Fibroblast of lung (primary cell): Measurements from ENCODE around the gene MLN. TPM values are rescaled to one million over a fixed set of nuclear protein-coding genes. Genes with fewer than 3 reads are reported as not detected.
A peak's percentile ranks its signal among the peaks of the same experiment; 100 is the strongest.

Source experiments
- DNase-seq, 2 donors: peaks; one replicate each; pipeline versions ENCODE4 v3.0.0 to v3.0.0-alpha.2; 2010; ENCODE audit warnings: low read depth in 2 of 2
- H2AFZ ChIP-seq: 2 replicates; pipeline ENCODE4 v1.5.1; 2012; ENCODE audit warnings: low read length, control low read depth, inconsistent platforms
- H3K27ac ChIP-seq: 2 replicates; pipeline ENCODE4 v1.5.1; 2011; ENCODE audit warnings: low read length, control low read depth; ENCODE audit not compliant: insufficient read depth
- H3K27me3 ChIP-seq: 2 replicates; pipeline ENCODE4 v1.5.1; 2011; ENCODE audit warnings: mild to moderate bottlenecking, low read length; ENCODE audit not compliant: control insufficient read depth, insufficient read depth
- H3K36me3 ChIP-seq: 2 replicates; pipeline ENCODE4 v1.5.1; 2011; ENCODE audit warnings: low read length; ENCODE audit not compliant: control insufficient read depth, insufficient read depth
- H3K4me1 ChIP-seq: 2 replicates; pipeline ENCODE4 v1.5.1; 2011; ENCODE audit warnings: low read length; ENCODE audit not compliant: control insufficient read depth, insufficient read depth; ENCODE audit errors: extremely low read depth
- H3K4me2 ChIP-seq: 2 replicates; pipeline ENCODE4 v1.5.1; 2011; ENCODE audit warnings: low read length, control low read depth; ENCODE audit not compliant: insufficient read depth; ENCODE audit errors: extremely low read depth
- H3K4me3 ChIP-seq, 4 experiments: fragments of 200-600 bp in 1 of 4; sonication (generic) in 1 of 4; replicated peaks in 1 of 4; 2 replicates each; pipeline ENCODE4 v1.5.1; 2011 to 2016; ENCODE audit warnings: low read length in 4 of 4, low read depth in 3 of 4, mild to moderate bottlenecking in 3 of 4, control low read depth in 2 of 4, inconsistent platforms in 1 of 4, mixed read lengths in 1 of 4; ENCODE audit not compliant: insufficient read depth in 1 of 4; ENCODE audit errors: control extremely low read depth in 1 of 4
- H3K79me2 ChIP-seq: 2 replicates; pipeline ENCODE4 v1.5.1; 2012; ENCODE audit warnings: mild to moderate bottlenecking, low read length, inconsistent platforms; ENCODE audit not compliant: control insufficient read depth, insufficient read depth
- H3K9ac ChIP-seq: 2 replicates; pipeline ENCODE4 v1.5.1; 2011; ENCODE audit warnings: mild to moderate bottlenecking, low read length, control low read depth; ENCODE audit not compliant: insufficient read depth
- H3K9me3 ChIP-seq: 2 replicates; pipeline ENCODE4 v1.5.1; 2012; ENCODE audit warnings: low read depth, low read length; ENCODE audit not compliant: control insufficient read depth, insufficient read depth
- H4K20me1 ChIP-seq: 2 replicates; pipeline ENCODE4 v1.5.1; 2011; ENCODE audit warnings: low read length; ENCODE audit not compliant: control insufficient read depth, insufficient read depth; ENCODE audit errors: extremely low read depth
- CTCF ChIP-seq, 2 donors: IDR thresholded peaks in 1 of 2; conservative IDR thresholded peaks in 1 of 2; 1 replicate in 1 of 2; 2 replicates in 1 of 2; pipeline ENCODE4 v1.5.1; 2011 to 2012; ENCODE audit warnings: low read length in 2 of 2, control low read depth in 1 of 2, inconsistent platforms in 1 of 2, low read depth in 1 of 2, mild to moderate bottlenecking in 1 of 2
- EZH2 ChIP-seq: IDR thresholded peaks from 2 replicates; pipeline ENCODE4 v1.5.1; 2012; ENCODE audit warnings: low read length, control low read depth, mild to moderate bottlenecking; ENCODE audit errors: missing control alignments
- polyA plus RNA-seq, 2 donors: library from polyadenylated mRNA; depleted of rRNA in 1 of 2; stranded (reverse) in 1 of 2; unstranded in 1 of 2; fragments of >200 nt; gene quantifications; 2 replicates each; pipeline ENCODE4 v1.2.1, GENCODE V29; 2011 to 2012; ENCODE audit warnings: missing spikeins in 1 of 2
- total RNA-seq: library from RNA; depleted of rRNA; stranded (reverse); fragments of >200 nt; gene quantifications from 2 replicates; pipeline ENCODE4 v1.2.1, GENCODE V29; 2014

The MLN gene
- total and polyA plus RNA-seq, 2 donors (not counting 1 experiment from before 2014, with no cell fraction given): not detected

- DNase-seq: peak; percentile 43 to 51
- no peak overlapping the region for H3K4me3 ChIP-seq
- no peak overlapping the region for H3K9ac ChIP-seq
- no peak overlapping the region for H3K4me2 ChIP-seq
- H3K9me3 ChIP-seq: no peaks in the 10 kb centered on the region
- no peaks in the 10 kb centered on the region for H4K20me1 ChIP-seq
- no peaks in the 10 kb centered on the region for H3K36me3 ChIP-seq
- H2AFZ ChIP-seq: no peak overlapping the region
- H3K4me1 ChIP-seq: no peaks in the 10 kb centered on the region
- TF ChIP-seq CTCF (conservative IDR thresholded peaks at IDR 0.05 in 1 of 2, IDR thresholded peaks at IDR 0.05 in 1 of 2; ENCODE audit: low read depth in 1 of 2, low read length in 2 of 2) (peak; percentile 22 to 46), EZH2 (no peak)
- H3K79me2 ChIP-seq: no peaks in the 10 kb centered on the region
- H3K27me3 ChIP-seq: peaks cover 33% of the 10 kb centered on the region
- no peak overlapping the region for H3K27ac ChIP-seq
Observed at GRCh38 chr6:33812669-33813068, 8.9 kb upstream of the MLN start.

- Histone ChIP-seq H4K20me1 (no peaks in the 10 kb centered on the region), H3K4me3 (no peak overlapping the region), H3K9ac (no peak overlapping the region), H3K4me1 (no peaks in the 10 kb centered on the region), H3K79me2 (no peaks in the 10 kb centered on the region), H3K9me3 (no peaks in the 10 kb centered on the region), H3K27me3 (peaks cover 41% of the 10 kb centered on the region), H3K36me3 (no peaks in the 10 kb centered on the region), H3K27ac (no peak overlapping the region), H2AFZ (no peak overlapping the region), H3K4me2 (no peak overlapping the region)
- no peak for TF ChIP-seq EZH2
- no peak for TF ChIP-seq CTCF (conservative IDR thresholded peaks at IDR 0.05 in 1 of 2, IDR thresholded peaks at IDR 0.05 in 1 of 2; ENCODE audit: low read depth in 1 of 2, low read length in 2 of 2)
- no peak for DNase-seq
Observed at GRCh38 chr6:33809594-33809993, 5.8 kb upstream of the MLN start.

GRCh38 chr6:33808641-33809180, 4.9 kb upstream of the MLN start:
- Histone ChIP-seq H3K4me3 (no peak overlapping the region), H3K9me3 (no peaks in the 10 kb centered on the region), H3K27me3 (peaks cover 43% of the 10 kb centered on the region), H3K79me2 (no peaks in the 10 kb centered on the region), H3K9ac (no peak overlapping the region), H3K4me1 (no peaks in the 10 kb centered on the region), H3K36me3 (no peaks in the 10 kb centered on the region), H3K4me2 (no peak overlapping the region), H2AFZ (no peak overlapping the region), H3K27ac (no peak overlapping the region), H4K20me1 (no peaks in the 10 kb centered on the region)
- TF ChIP-seq EZH2: no peak
- TF ChIP-seq CTCF (conservative IDR thresholded peaks at IDR 0.05 in 1 of 2, IDR thresholded peaks at IDR 0.05 in 1 of 2; ENCODE audit: low read depth in 1 of 2, low read length in 2 of 2): no peak
- no peak for DNase-seq
